Endothelial cell of umbilical vein (primary cell): ENCODE measurements around the gene NR2F6. TPM values are rescaled to one million over a fixed set of nuclear protein-coding genes. Genes with fewer than 3 reads are reported as not detected.

Source experiments
- BruUV-seq: library from RNA; stranded (reverse); fragments of 400-500 nt; replicated peaks from 2 replicates; lab custom pipeline; 2021; lab: Mats Ljungman, UMichigan
- CTCF ChIA-PET: fragments of 300-600, 350-600 bp; sonication (Branson Sonifier 250); formaldehyde crosslinking; loops from one replicate; lab custom pipeline; 2021; ENCODE audit warnings: antibody characterized with exemption, inconsistent platforms; lab: Charles Lee
- POLR2A ChIA-PET: fragments of 300-600, 350-600 bp; sonication (Branson Sonifier 250); formaldehyde crosslinking; loops from one replicate; lab custom pipeline; 2021; ENCODE audit warnings: antibody characterized with exemption, inconsistent platforms; lab: Charles Lee
- DNase-seq: peaks from one replicate; pipeline ENCODE4 v3.0.0-alpha.2; 2011; ENCODE audit warnings: low read depth, low spot score
- FAIRE-seq: peaks from 2 replicates; lab custom pipeline; 2011; peaks lifted over from hg19 to GRCh38; lab: Jason Lieb, UNC
- H2AFZ ChIP-seq: 2 replicates; pipeline ENCODE4 v1.6.0; 2012; ENCODE audit warnings: low read depth, low read length, control low read depth, inconsistent platforms
- H3K27ac ChIP-seq: 2 replicates; pipeline ENCODE4 v1.5.1; 2011; ENCODE audit warnings: low read depth, mild to moderate bottlenecking, control low read depth, low read length, moderate library complexity; ENCODE audit not compliant: insufficient read depth
- H3K27me3 ChIP-seq, 2 experiments: 2 replicates each; pipeline versions ENCODE4 v1.6.0 to v1.6.1; 2011; ENCODE audit warnings: low read length in 2 of 2, mixed read lengths in 1 of 2; ENCODE audit not compliant: control insufficient read depth in 2 of 2, insufficient read depth in 2 of 2
- H3K36me3 ChIP-seq, 2 experiments: 2 replicates in 1 of 2; 3 replicates in 1 of 2; pipeline ENCODE4 v1.5.1; 2011; ENCODE audit warnings: low read length in 2 of 2, mild to moderate bottlenecking in 1 of 2, moderate library complexity in 1 of 2; ENCODE audit not compliant: control insufficient read depth in 2 of 2, insufficient read depth in 2 of 2; ENCODE audit errors: extremely low read depth in 1 of 2
- H3K4me1 ChIP-seq: 3 replicates; pipeline ENCODE4 v1.5.1; 2011; ENCODE audit warnings: mild to moderate bottlenecking, low read length; ENCODE audit not compliant: control insufficient read depth, insufficient read depth; ENCODE audit errors: extremely low read depth
- H3K4me2 ChIP-seq: 2 replicates; pipeline ENCODE4 v1.6.1; 2011; ENCODE audit warnings: low read length, control low read depth, mixed read lengths; ENCODE audit not compliant: insufficient read depth
- H3K4me3 ChIP-seq, 3 experiments: fragments of 200-600 bp in 1 of 3; sonication (generic), shearing (Covaris generic) in 1 of 3; replicated peaks in 1 of 3; 2 replicates each; pipeline ENCODE4 v1.5.1; 2011 to 2016; ENCODE audit warnings: control low read depth in 3 of 3, low read length in 3 of 3, mild to moderate bottlenecking in 2 of 3, inconsistent platforms in 1 of 3, low read depth in 1 of 3, moderate library complexity in 1 of 3; ENCODE audit not compliant: insufficient read depth in 1 of 3
- H3K79me2 ChIP-seq: 2 replicates; pipeline ENCODE4 v1.6.0; 2012; ENCODE audit warnings: low read length, inconsistent platforms; ENCODE audit not compliant: control insufficient read depth, insufficient read depth
- H3K9ac ChIP-seq: replicated peaks from 2 replicates; pipeline ENCODE3; 2011; ENCODE audit warnings: low read length, control low read depth; ENCODE audit not compliant: insufficient read depth; ENCODE audit errors: extremely low read depth
- H3K9me1 ChIP-seq: replicated peaks from 3 replicates; pipeline ENCODE4 v1.6.0; 2011; ENCODE audit warnings: mild to moderate bottlenecking, low read length; ENCODE audit not compliant: control insufficient read depth, insufficient read depth; ENCODE audit errors: extremely low read depth
- H3K9me3 ChIP-seq: replicated peaks from 2 replicates; pipeline ENCODE4 v1.5.1; 2012; ENCODE audit warnings: low read length, inconsistent platforms; ENCODE audit not compliant: control insufficient read depth, insufficient read depth
- H4K20me1 ChIP-seq: replicated peaks from 2 replicates; pipeline ENCODE3; 2011; ENCODE audit warnings: mild to moderate bottlenecking, low read length; ENCODE audit not compliant: control insufficient read depth, insufficient read depth; ENCODE audit errors: extremely low read depth
- EZH2 ChIP-seq: IDR thresholded peaks from 2 replicates; pipeline ENCODE4 v1.6.1; 2012; ENCODE audit warnings: borderline replicate concordance, low read depth, mild to moderate bottlenecking, moderate library complexity, low read length, inconsistent platforms; ENCODE audit not compliant: severe bottlenecking
- FOS ChIP-seq: IDR thresholded peaks from 2 replicates; pipeline ENCODE4 v1.6.1; 2011; ENCODE audit warnings: mild to moderate bottlenecking, low read length, moderate library complexity, borderline replicate concordance; ENCODE audit not compliant: insufficient read depth
- GATA2 ChIP-seq: IDR thresholded peaks from 2 replicates; pipeline ENCODE4 v1.7.0; 2011; ENCODE audit warnings: low read depth, mild to moderate bottlenecking, moderate library complexity, mixed read lengths, low read length; ENCODE audit not compliant: insufficient read length, insufficient read depth
- JUN ChIP-seq: IDR thresholded peaks from 2 replicates; pipeline ENCODE4 v1.6.1; 2011; ENCODE audit warnings: borderline replicate concordance, low read depth; ENCODE audit not compliant: insufficient read length, insufficient read depth
- MAX ChIP-seq: IDR thresholded peaks from 2 replicates; pipeline ENCODE4 v1.6.1; 2011; ENCODE audit not compliant: insufficient read depth, insufficient read length
- MYC ChIP-seq: IDR thresholded peaks from one replicate; pipeline ENCODE4 v1.6.1; 2011; ENCODE audit warnings: mild to moderate bottlenecking, low read depth, low read length
- POLR2A ChIP-seq: IDR thresholded peaks from 2 replicates; pipeline ENCODE4 v1.6.1; 2012; ENCODE audit warnings: low read depth, mild to moderate bottlenecking, control low read depth, low read length
- POLR2AphosphoS5 ChIP-seq: IDR thresholded peaks from 2 replicates; pipeline ENCODE4 v1.6.1; 2012; ENCODE audit warnings: low read depth, mild to moderate bottlenecking, control low read depth, low read length, moderate library complexity; ENCODE audit not compliant: insufficient read depth
- dilution Hi-C: fragments of 300-500 bp; cut with MboI; formaldehyde crosslinking; loops from one replicate; pipeline ENCODE4 v1.15.0; 2019; ENCODE audit warnings: low sequenced_read_pairs; ENCODE audit not compliant: extremely low pct_ligation_motif_present
- intact Hi-C: fragments of 100-400 bp; cut with micrococcal nuclease; formaldehyde crosslinking; loops from one replicate; pipeline ENCODE4 v1.10.0; 2022
- polyA plus RNA-seq, 4 experiments: library from polyadenylated mRNA; depleted of rRNA in 3 of 4; stranded (reverse) in 3 of 4; unstranded in 1 of 4; fragments of >200 nt; gene quantifications; 2 replicates each; pipeline versions ENCODE4 v1.2.1 to v1.2.3, GENCODE V29; 2011 to 2012; ENCODE audit warnings: missing spikeins in 1 of 4
- total RNA-seq: library from RNA; stranded (reverse); gene quantifications from 2 replicates; pipeline ENCODE4 v1.2.3, GENCODE V29; 2021
- TF ChIP-seq, protein P1 (sequence below), 2 donors: IDR thresholded peaks; 1 replicate in 1 of 2; 2 replicates in 1 of 2; pipeline ENCODE4 v1.5.1; 2011; ENCODE audit warnings: low read length in 2 of 2, mild to moderate bottlenecking in 2 of 2, moderate library complexity in 2 of 2, control low read depth in 1 of 2, inconsistent platforms in 1 of 2, low read depth in 1 of 2; ENCODE audit not compliant: insufficient read depth in 1 of 2; ENCODE audit errors: extremely low read depth in 1 of 2

The NR2F6 gene
- total and polyA plus RNA-seq, 2 donors (not counting 3 experiments of a cell fraction or from before 2014, with no cell fraction given): 36.1 to 38.9 TPM

GRCh38 chr19:17294051-17294891 lies 48.6 kb upstream of the NR2F6 start:
- Histone ChIP-seq H3K79me2 (no peaks in the 10 kb centered on the region), H3K4me1 (peaks cover 12% of the 10 kb centered on the region), H3K27me3 (no peaks in the 10 kb centered on the region), H3K36me3 (peaks cover 0 to 3% of the 10 kb centered on the region in 2 experiments), H3K27ac (no peak overlapping the region), H3K9me1 (no peaks in the 10 kb centered on the region), H3K9me3 (no peaks in the 10 kb centered on the region), H3K4me3 (no peak overlapping the region), H3K4me2 (no peak overlapping the region), H4K20me1 (no peaks in the 10 kb centered on the region), H3K9ac (no peak overlapping the region), H2AFZ (no peak overlapping the region)
- no TSS peak for BruUV-seq
- TF ChIP-seq FOS: no peak
- TF ChIP-seq MYC: no peak
- TF ChIP-seq POLR2AphosphoS5: no peak
- TF ChIP-seq JUN: no peak
- TF ChIP-seq GATA2: no peak
- TF ChIP-seq, protein P1, sequence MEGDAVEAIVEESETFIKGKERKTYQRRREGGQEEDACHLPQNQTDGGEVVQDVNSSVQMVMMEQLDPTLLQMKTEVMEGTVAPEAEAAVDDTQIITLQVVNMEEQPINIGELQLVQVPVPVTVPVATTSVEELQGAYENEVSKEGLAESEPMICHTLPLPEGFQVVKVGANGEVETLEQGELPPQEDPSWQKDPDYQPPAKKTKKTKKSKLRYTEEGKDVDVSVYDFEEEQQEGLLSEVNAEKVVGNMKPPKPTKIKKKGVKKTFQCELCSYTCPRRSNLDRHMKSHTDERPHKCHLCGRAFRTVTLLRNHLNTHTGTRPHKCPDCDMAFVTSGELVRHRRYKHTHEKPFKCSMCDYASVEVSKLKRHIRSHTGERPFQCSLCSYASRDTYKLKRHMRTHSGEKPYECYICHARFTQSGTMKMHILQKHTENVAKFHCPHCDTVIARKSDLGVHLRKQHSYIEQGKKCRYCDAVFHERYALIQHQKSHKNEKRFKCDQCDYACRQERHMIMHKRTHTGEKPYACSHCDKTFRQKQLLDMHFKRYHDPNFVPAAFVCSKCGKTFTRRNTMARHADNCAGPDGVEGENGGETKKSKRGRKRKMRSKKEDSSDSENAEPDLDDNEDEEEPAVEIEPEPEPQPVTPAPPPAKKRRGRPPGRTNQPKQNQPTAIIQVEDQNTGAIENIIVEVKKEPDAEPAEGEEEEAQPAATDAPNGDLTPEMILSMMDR (IDR thresholded peaks at IDR 0.05; ENCODE audit: extremely low read depth in 1 of 2, insufficient read depth in 1 of 2, low read depth in 1 of 2, low read length in 2 of 2): no peak
- no peak for TF ChIP-seq POLR2A
- TF ChIP-seq EZH2: no peak
- TF ChIP-seq MAX: no peak
- CTCF ChIA-PET: interaction anchor here (0.8 to 4.4 kb wide), 6 partner anchors 10 to 97 kb away, joined by 3 to 70 read pairs (median 9); partner anchors contain the start of genes ABHD8, ANKLE1 and MRPL34
- intact Hi-C loops: no loop called here
- FAIRE-seq (peak; percentile 26), DNase-seq (no peak)
- POLR2A ChIA-PET: no interaction called here
- dilution Hi-C loops: no loop called here
